Measurements from ENCODE around the gene GJA5.
A peak's percentile ranks its signal among the peaks of the same experiment; 100 is the strongest.

GJA5 gene

GRCh38 chr1:147723691-147724323, 36.6 kb downstream of the GJA5 start:
- TF ChIP-seq CTCF (conservative IDR thresholded peaks at IDR 0.05; ENCODE audit: control insufficient read depth, insufficient read depth, low read depth, low read length) = peak; percentile 19
- H3K4me3 ChIP-seq (ENCODE audit: control insufficient read depth, low read depth, low read length) = no peak overlapping the region
- peak; percentile 17 for DNase-seq (ENCODE audit: low read depth)

- DNase-seq (ENCODE audit: low read depth) = no peak
- no peak for TF ChIP-seq CTCF (conservative IDR thresholded peaks at IDR 0.05; ENCODE audit: control insufficient read depth, insufficient read depth, low read depth, low read length)
- H3K4me3 ChIP-seq (ENCODE audit: control insufficient read depth, low read depth, low read length) = no peak overlapping the region
These were observed 38.3 kb downstream of the GJA5 start for GRCh38 chr1:147722124-147722523.

- H3K4me3 ChIP-seq (ENCODE audit: control insufficient read depth, low read depth, low read length) = no peak overlapping the region
- DNase-seq (ENCODE audit: low read depth) = no peak
- no peak for TF ChIP-seq CTCF (conservative IDR thresholded peaks at IDR 0.05; ENCODE audit: control insufficient read depth, insufficient read depth, low read depth, low read length)
These were observed 38.7 kb downstream of the GJA5 start for GRCh38 chr1:147721716-147722115.

- no peak for TF ChIP-seq CTCF (conservative IDR thresholded peaks at IDR 0.05; ENCODE audit: control insufficient read depth, insufficient read depth, low read depth, low read length)
- DNase-seq (ENCODE audit: low read depth) = no peak
- H3K4me3 ChIP-seq (ENCODE audit: control insufficient read depth, low read depth, low read length) = no peak overlapping the region
These were observed 39.8 kb downstream of the GJA5 start for GRCh38 chr1:147720557-147720956.

- H3K4me3 ChIP-seq (ENCODE audit: control insufficient read depth, low read depth, low read length) = no peak overlapping the region
- no peak for DNase-seq (ENCODE audit: low read depth)
These were observed 40.6 kb downstream of the GJA5 start for GRCh38 chr1:147719711-147720225.

GRCh38 chr1:147719029-147719698, 41.2 kb downstream of the GJA5 start:
- H3K4me3 ChIP-seq (ENCODE audit: control insufficient read depth, low read depth, low read length) = no peak overlapping the region
- no peak for DNase-seq (ENCODE audit: low read depth)
- no peak for TF ChIP-seq CTCF (conservative IDR thresholded peaks at IDR 0.05; ENCODE audit: control insufficient read depth, insufficient read depth, low read depth, low read length)

More at GRCh38 chr1:147719711-147720225, 40.6 kb downstream of the GJA5 start:
- TF ChIP-seq CTCF (conservative IDR thresholded peaks at IDR 0.05; ENCODE audit: control insufficient read depth, insufficient read depth, low read depth, low read length) = no peak

All from fibroblast of mammary gland (primary cell).